ENCODE results near the gene ROR2. TPM values are rescaled to one million over a fixed set of nuclear protein-coding genes. Genes with fewer than 3 reads are reported as not detected.

Gene ROR2
- total RNA-seq, 4 donors from 2014 or later, result 37.4 to 71.8 (median 59.4) TPM

DNA sequence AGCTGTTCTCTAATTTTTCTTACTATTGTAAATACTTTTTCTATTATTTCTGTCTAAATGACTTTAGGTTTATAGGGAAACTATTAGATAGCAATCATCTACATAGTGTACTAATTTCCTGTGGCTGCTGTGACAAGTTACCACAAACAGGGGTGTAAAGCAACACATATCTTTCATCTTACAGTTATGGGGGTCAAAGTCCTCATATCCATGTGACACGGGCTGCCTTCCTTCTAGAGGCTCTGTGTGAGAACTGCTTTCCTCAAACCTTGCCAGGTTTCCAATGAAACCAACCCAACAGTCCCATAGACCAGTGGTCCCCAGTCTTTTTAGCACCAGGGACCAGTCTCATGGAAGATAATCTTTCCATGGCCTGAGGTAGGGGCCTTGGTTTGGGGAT lies 189.1 kb downstream of the ROR2 start:
- no peaks in the 10 kb centered on the region for H3K9me3 ChIP-seq
- no peaks in the 10 kb centered on the region for H3K27me3 ChIP-seq
- no peak overlapping the region for H3K4me3 ChIP-seq
- intact Hi-C loops (cut with DNase I), result no loop called here
- no peak for DNase-seq (ENCODE audit: extremely low spot score)
- TF ChIP-seq, protein P1, sequence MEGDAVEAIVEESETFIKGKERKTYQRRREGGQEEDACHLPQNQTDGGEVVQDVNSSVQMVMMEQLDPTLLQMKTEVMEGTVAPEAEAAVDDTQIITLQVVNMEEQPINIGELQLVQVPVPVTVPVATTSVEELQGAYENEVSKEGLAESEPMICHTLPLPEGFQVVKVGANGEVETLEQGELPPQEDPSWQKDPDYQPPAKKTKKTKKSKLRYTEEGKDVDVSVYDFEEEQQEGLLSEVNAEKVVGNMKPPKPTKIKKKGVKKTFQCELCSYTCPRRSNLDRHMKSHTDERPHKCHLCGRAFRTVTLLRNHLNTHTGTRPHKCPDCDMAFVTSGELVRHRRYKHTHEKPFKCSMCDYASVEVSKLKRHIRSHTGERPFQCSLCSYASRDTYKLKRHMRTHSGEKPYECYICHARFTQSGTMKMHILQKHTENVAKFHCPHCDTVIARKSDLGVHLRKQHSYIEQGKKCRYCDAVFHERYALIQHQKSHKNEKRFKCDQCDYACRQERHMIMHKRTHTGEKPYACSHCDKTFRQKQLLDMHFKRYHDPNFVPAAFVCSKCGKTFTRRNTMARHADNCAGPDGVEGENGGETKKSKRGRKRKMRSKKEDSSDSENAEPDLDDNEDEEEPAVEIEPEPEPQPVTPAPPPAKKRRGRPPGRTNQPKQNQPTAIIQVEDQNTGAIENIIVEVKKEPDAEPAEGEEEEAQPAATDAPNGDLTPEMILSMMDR (IDR thresholded peaks at IDR 0.05), result no peak
- TF ChIP-seq EP300 (IDR thresholded peaks at IDR 0.05), result no peak
- TF ChIP-seq POLR2A (IDR thresholded peaks at IDR 0.05; ENCODE audit: low read depth), result no peak
- no peak for TF ChIP-seq POLR2AphosphoS5 (IDR thresholded peaks at IDR 0.05)
- WGBS, result 94% methylated on average over 1 of the region's 1 CpG
- peaks cover 0 to 7% (median under 1%) of the 10 kb centered on the region in 4 donors for H3K4me1 ChIP-seq
- no peak overlapping the region for H3K27ac ChIP-seq (replicated peaks in 1 of 4)
- H3K36me3 ChIP-seq, result peaks cover 0 to 4% (median 0%) of the 10 kb centered on the region in 4 donors

DNA sequence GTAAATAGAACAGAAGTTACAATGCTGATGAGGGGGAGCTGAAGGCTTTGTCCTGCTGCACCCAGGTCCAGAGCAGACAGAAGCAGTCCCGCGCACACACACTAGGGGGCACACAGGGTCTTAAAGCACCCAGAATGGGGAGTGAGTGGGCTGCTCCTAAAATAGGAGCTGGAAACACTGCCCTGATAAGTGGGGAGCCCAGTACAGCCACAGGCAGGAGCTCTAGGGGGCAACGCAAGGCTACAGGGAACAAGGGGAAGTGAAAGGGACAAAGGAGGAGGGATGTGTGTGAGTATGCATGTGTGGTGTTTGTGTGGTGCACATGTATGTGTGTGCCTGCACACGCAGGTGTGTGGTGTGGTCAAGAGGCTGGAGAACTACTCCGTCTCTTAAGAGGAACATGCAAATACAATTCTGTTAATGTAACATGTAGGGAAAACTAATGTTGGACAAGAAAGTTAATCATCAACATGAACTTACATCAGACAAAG lies 191.5 kb downstream of the ROR2 start:
- TF ChIP-seq, protein P1 (IDR thresholded peaks at IDR 0.05), result peak; percentile 56 to 73 (median 63)
- TF ChIP-seq EP300 (IDR thresholded peaks at IDR 0.05), result no peak
- Histone ChIP-seq H3K36me3 (peaks cover 0 to 16% (median 7%) of the 10 kb centered on the region in 4 donors), H3K9me3 (no peaks in the 10 kb centered on the region), H3K4me1 (peaks cover 0 to 6% (median 0%) of the 10 kb centered on the region in 4 donors), H3K27me3 (no peaks in the 10 kb centered on the region), H3K4me3 (no peak overlapping the region), H3K27ac (replicated peaks in 1 of 4) (no peak overlapping the region)
- DNase-seq (ENCODE audit: extremely low spot score), result no peak
- WGBS, result 59% methylated on average over 5 of the region's 5 CpGs
- intact Hi-C loops (cut with DNase I), result no loop called here

DNA sequence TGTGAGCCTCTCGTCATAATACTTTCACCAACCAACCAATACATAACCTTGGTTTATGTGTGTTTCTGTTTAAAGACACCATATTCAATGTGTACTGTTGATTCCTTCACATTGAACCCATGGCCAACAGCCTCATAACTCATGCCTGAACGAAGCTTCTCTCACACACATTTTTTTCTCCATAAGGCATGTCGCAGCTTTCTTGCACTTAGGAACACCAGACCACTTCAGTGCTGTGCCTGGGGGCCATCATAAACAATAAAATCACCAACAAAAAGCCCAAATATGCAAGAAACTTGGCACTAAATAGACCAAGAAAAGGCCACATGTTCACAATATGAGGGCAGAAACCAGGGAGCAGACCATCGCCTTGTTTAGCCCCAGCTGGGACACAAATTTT lies 192.2 kb downstream of the ROR2 start:
- intact Hi-C loops (cut with DNase I), result no loop called here

DNA sequence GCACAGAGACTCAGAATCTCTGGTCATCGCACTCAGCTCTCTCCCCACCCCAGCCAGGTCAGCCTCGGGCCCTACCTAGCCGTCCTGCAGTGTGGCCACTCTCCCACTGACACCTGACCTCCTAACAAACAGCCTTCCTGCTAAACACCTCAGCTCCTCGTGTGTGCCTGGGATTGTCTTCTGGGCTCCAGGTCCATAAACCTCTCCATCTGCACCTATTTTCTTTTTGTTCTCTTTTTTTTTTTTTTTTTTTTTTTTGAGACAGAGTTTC lies 193.6 kb downstream of the ROR2 start:
- Histone ChIP-seq H3K36me3 (peaks cover 0 to 16% (median 7%) of the 10 kb centered on the region in 4 donors), H3K4me3 (no peak overlapping the region), H3K27ac (replicated peaks in 1 of 4) (no peak overlapping the region), H3K27me3 (no peaks in the 10 kb centered on the region), H3K9me3 (no peaks in the 10 kb centered on the region), H3K4me1 (peaks cover 0 to 6% (median 0%) of the 10 kb centered on the region in 4 donors)
- TF ChIP-seq EP300 (IDR thresholded peaks at IDR 0.05) (no peak), POLR2AphosphoS5 (IDR thresholded peaks at IDR 0.05) (no peak), POLR2A (IDR thresholded peaks at IDR 0.05; ENCODE audit: low read depth) (no peak)
- TF ChIP-seq, protein P1 (IDR thresholded peaks at IDR 0.05), result no peak
- intact Hi-C loops (cut with DNase I), result no loop called here
- WGBS, result 92% methylated on average over 4 of the region's 4 CpGs
- DNase-seq (ENCODE audit: extremely low spot score), result no peak

More for the DNA sequence above, 192.2 kb downstream of the ROR2 start:
- Histone ChIP-seq H3K4me3 (no peak overlapping the region), H3K4me1 (peaks cover 0 to 6% (median 0%) of the 10 kb centered on the region in 4 donors), H3K27me3 (no peaks in the 10 kb centered on the region), H3K36me3 (peaks cover 0 to 16% (median 7%) of the 10 kb centered on the region in 4 donors), H3K27ac (replicated peaks in 1 of 4) (no peak overlapping the region), H3K9me3 (no peaks in the 10 kb centered on the region)
- no peak for DNase-seq (ENCODE audit: extremely low spot score)
- WGBS, result 82% methylated on average over 4 of the region's 4 CpGs
- TF ChIP-seq POLR2A (IDR thresholded peaks at IDR 0.05; ENCODE audit: low read depth), result no peak
- TF ChIP-seq, protein P1 (IDR thresholded peaks at IDR 0.05), result no peak
- TF ChIP-seq POLR2AphosphoS5 (IDR thresholded peaks at IDR 0.05), result no peak
- no peak for TF ChIP-seq EP300 (IDR thresholded peaks at IDR 0.05)
